HEK293T (cell line): ENCODE data around the gene PIK3R3.

Experiments used
- ARNT ChIP-seq: fragments of 450-650 bp; IDR thresholded peaks from 2 replicates; pipeline ENCODE4 v1.6.1; 2017; ENCODE audit warnings: mild to moderate bottlenecking
- BHLHE40 ChIP-seq: fragments of 450-650 bp; IDR thresholded peaks from 2 replicates; pipeline ENCODE4 v1.6.1; 2016; ENCODE audit warnings: mild to moderate bottlenecking, moderate library complexity, borderline replicate concordance
- CTBP1 ChIP-seq: fragments of 450-650 bp; IDR thresholded peaks from 2 replicates; pipeline ENCODE4 v1.6.1; 2016; ENCODE audit warnings: borderline replicate concordance
- ELF4 ChIP-seq: fragments of 450-650 bp; IDR thresholded peaks from 2 replicates; pipeline ENCODE4 v1.6.1; 2017; ENCODE audit warnings: antibody characterized with exemption
- FOXA1 ChIP-seq: fragments of 450-650 bp; IDR thresholded peaks from 2 replicates; pipeline ENCODE4 v1.6.1; 2016; ENCODE audit warnings: mild to moderate bottlenecking
- FOXK2 ChIP-seq: fragments of 450-650 bp; IDR thresholded peaks from 2 replicates; pipeline ENCODE4 v1.6.1; 2016; ENCODE audit warnings: mild to moderate bottlenecking
- FOXM1 ChIP-seq: fragments of 450-650 bp; IDR thresholded peaks from 2 replicates; pipeline ENCODE4 v1.6.1; 2017; ENCODE audit warnings: mild to moderate bottlenecking, borderline replicate concordance
- HDGF ChIP-seq: fragments of 450-650 bp; IDR thresholded peaks from 2 replicates; pipeline ENCODE4 v1.6.1; 2017; ENCODE audit warnings: antibody characterized with exemption, borderline replicate concordance
- NFRKB ChIP-seq: fragments of 450-650 bp; IDR thresholded peaks from 2 replicates; pipeline ENCODE4 v1.6.1; 2016; ENCODE audit warnings: mild to moderate bottlenecking, moderate library complexity
- SP1 ChIP-seq: fragments of 450-650 bp; IDR thresholded peaks from 2 replicates; pipeline ENCODE4 v1.6.1; 2017
- SUZ12 ChIP-seq: fragments of 450-650 bp; IDR thresholded peaks from 2 replicates; pipeline ENCODE4 v1.6.1; 2016; ENCODE audit warnings: mild to moderate bottlenecking
- TARDBP ChIP-seq: fragments of 450-650 bp; IDR thresholded peaks from 2 replicates; pipeline ENCODE4 v1.6.1; 2016

DNA sequence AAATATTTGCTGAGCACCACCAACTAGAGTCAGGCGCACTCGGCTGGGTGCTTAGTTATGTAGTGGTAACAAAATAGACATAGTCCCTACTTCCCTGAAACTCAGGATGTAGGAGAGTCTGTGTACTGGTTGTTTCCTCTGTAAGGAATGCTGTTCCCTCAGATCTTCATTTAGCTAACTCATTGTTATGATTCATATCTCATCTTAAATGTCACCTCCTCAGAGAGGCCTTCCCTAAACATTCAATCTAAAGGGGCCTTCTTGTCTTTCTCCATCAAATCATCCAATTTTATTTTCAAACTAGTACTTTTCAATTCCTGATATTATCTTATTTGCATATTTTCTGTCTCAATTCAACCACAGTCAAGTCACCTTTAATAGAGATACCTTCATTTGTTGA is 132.9 kb downstream of the PIK3R3 start:
- no peak for TF ChIP-seq TARDBP
- TF ChIP-seq SP1, result no peak
- no peak for TF ChIP-seq ELF4
- no peak for TF ChIP-seq BHLHE40
- TF ChIP-seq HDGF, result no peak
- TF ChIP-seq FOXA1, result no peak
- TF ChIP-seq FOXK2, result no peak
- no peak for TF ChIP-seq NFRKB
- no peak for TF ChIP-seq SUZ12
- no peak for TF ChIP-seq CTBP1
- TF ChIP-seq FOXM1, result no peak
- no peak for TF ChIP-seq ARNT
